KMS-11 (cell line): ENCODE results near the gene NFKBIZ.

Experiments used
- H2AFZ ChIP-seq: fragments of 200-600 bp; sonication (generic); 2 replicates; pipeline ENCODE4 v1.6.1; 2016; ENCODE audit warnings: antibody characterized with exemption, mixed run types, low read depth
- H3K27ac ChIP-seq: fragments of 200-600 bp; sonication (generic); 2 replicates; pipeline ENCODE4 v1.6.1; 2016; ENCODE audit warnings: mild to moderate bottlenecking, mixed run types
- H3K27me3 ChIP-seq: fragments of 200-600 bp; sonication (generic); 2 replicates; pipeline ENCODE4 v1.6.1; 2017; ENCODE audit warnings: mild to moderate bottlenecking, low read depth, mixed run types, moderate library complexity; ENCODE audit not compliant: insufficient read depth
- H3K36me3 ChIP-seq: fragments of 200-600 bp; sonication (generic); 2 replicates; pipeline ENCODE4 v1.6.1; 2017; ENCODE audit warnings: mild to moderate bottlenecking, mixed run types; ENCODE audit not compliant: insufficient read depth
- H3K4me1 ChIP-seq: fragments of 200-600 bp; sonication (generic); 2 replicates; pipeline ENCODE4 v1.6.1; 2016; ENCODE audit warnings: mild to moderate bottlenecking, low read depth, mixed run types; ENCODE audit not compliant: poor library complexity, severe bottlenecking
- H3K4me2 ChIP-seq: fragments of 200-600 bp; sonication (generic); 2 replicates; pipeline ENCODE4 v1.7.0; 2016; ENCODE audit warnings: mild to moderate bottlenecking, mixed run types
- H3K4me3 ChIP-seq: fragments of 200-600 bp; sonication (generic); IDR thresholded peaks from 2 replicates; pipeline ENCODE4 v1.6.1; 2017; ENCODE audit warnings: low read depth, low read length, mixed read lengths; ENCODE audit not compliant: insufficient read depth
- H3K79me2 ChIP-seq: fragments of 200-600 bp; sonication (generic); 2 replicates; pipeline ENCODE4 v1.6.1; 2016; ENCODE audit warnings: low read depth, mixed run types; ENCODE audit not compliant: insufficient read depth
- H3K9ac ChIP-seq: fragments of 200-600 bp; sonication (generic); 2 replicates; pipeline ENCODE4 v1.6.1; 2016; ENCODE audit warnings: mild to moderate bottlenecking, mixed run types
- H4K20me1 ChIP-seq: fragments of 200-600 bp; sonication (generic); 2 replicates; pipeline ENCODE4 v1.6.1; 2016; ENCODE audit warnings: mild to moderate bottlenecking, mixed run types; ENCODE audit not compliant: insufficient read depth
- CTCF ChIP-seq: fragments of 200-600 bp; sonication (generic); conservative IDR thresholded peaks from 2 replicates; pipeline ENCODE4 v1.6.1; 2017; ENCODE audit warnings: low read depth, mild to moderate bottlenecking, antibody characterized with exemption, low read length, moderate library complexity, mixed read lengths

Gene NFKBIZ

GRCh38 chr3:101814835-101815234 is 34.5 kb upstream of the NFKBIZ start:
- Histone ChIP-seq H3K4me3 (no peak overlapping the region), H4K20me1 (no peaks in the 10 kb centered on the region), H2AFZ (no peak overlapping the region), H3K27me3 (no peaks in the 10 kb centered on the region), H3K4me2 (no peak overlapping the region), H3K79me2 (no peaks in the 10 kb centered on the region), H3K4me1 (peaks cover 23% of the 10 kb centered on the region), H3K27ac (no peak overlapping the region), H3K9ac (no peak overlapping the region), H3K36me3 (no peaks in the 10 kb centered on the region)
- no peak for TF ChIP-seq CTCF

- Histone ChIP-seq H2AFZ (no peak overlapping the region), H4K20me1 (no peaks in the 10 kb centered on the region), H3K9ac (no peak overlapping the region), H3K36me3 (no peaks in the 10 kb centered on the region), H3K4me3 (no peak overlapping the region), H3K27me3 (no peaks in the 10 kb centered on the region), H3K4me1 (peaks cover 16% of the 10 kb centered on the region), H3K79me2 (no peaks in the 10 kb centered on the region), H3K27ac (no peak overlapping the region), H3K4me2 (no peak overlapping the region)
- TF ChIP-seq CTCF = no peak
These were observed 32.8 kb upstream of the NFKBIZ start for GRCh38 chr3:101816215-101817149.

GRCh38 chr3:101817992-101818391 is 31.3 kb upstream of the NFKBIZ start:
- Histone ChIP-seq H3K4me2 (no peak overlapping the region), H3K4me1 (peaks cover 7% of the 10 kb centered on the region), H3K27me3 (no peaks in the 10 kb centered on the region), H3K27ac (no peak overlapping the region), H2AFZ (no peak overlapping the region), H3K36me3 (no peaks in the 10 kb centered on the region), H4K20me1 (no peaks in the 10 kb centered on the region), H3K9ac (no peak overlapping the region), H3K4me3 (no peak overlapping the region), H3K79me2 (no peaks in the 10 kb centered on the region)
- TF ChIP-seq CTCF = no peak

GRCh38 chr3:101819649-101820206 is 29.6 kb upstream of the NFKBIZ start:
- Histone ChIP-seq H3K27me3 (no peaks in the 10 kb centered on the region), H3K9ac (no peak overlapping the region), H3K4me3 (no peak overlapping the region), H3K4me2 (no peak overlapping the region), H3K4me1 (peaks cover 7% of the 10 kb centered on the region), H2AFZ (no peak overlapping the region), H3K27ac (no peak overlapping the region), H3K79me2 (no peaks in the 10 kb centered on the region), H3K36me3 (no peaks in the 10 kb centered on the region), H4K20me1 (no peaks in the 10 kb centered on the region)
- TF ChIP-seq CTCF = no peak
